Fibroblast of skin of abdomen (primary cell): ENCODE data around the gene PRKCA.

Experiments
- DNase-seq: peaks from one replicate; pipeline ENCODE4 v3.0.0-alpha.2; 2013

The PRKCA gene

GRCh38 chr17:66625311-66625767 is 322.9 kb downstream of the PRKCA start:
- peak; percentile 40 for DNase-seq

- DNase-seq = peak; percentile 69
These were observed 325.6 kb downstream of the PRKCA start for GRCh38 chr17:66627985-66628384.

- DNase-seq = no peak
These were observed 327.3 kb downstream of the PRKCA start for GRCh38 chr17:66629762-66630161.

GRCh38 chr17:66630379-66630778 is 328.0 kb downstream of the PRKCA start:
- no peak for DNase-seq

- no peak for DNase-seq
These were observed 328.5 kb downstream of the PRKCA start for GRCh38 chr17:66630828-66631472.

- DNase-seq = no peak
These were observed 330.3 kb downstream of the PRKCA start for GRCh38 chr17:66632731-66633130.

- DNase-seq = peak; percentile 76
These were observed 331.0 kb downstream of the PRKCA start for GRCh38 chr17:66633317-66633965.

- DNase-seq = no peak
These were observed 331.8 kb downstream of the PRKCA start for GRCh38 chr17:66634193-66634592.

GRCh38 chr17:66635386-66636045 is 333.1 kb downstream of the PRKCA start:
- DNase-seq = no peak

- peak; percentile 89 for DNase-seq
These were observed 333.7 kb downstream of the PRKCA start for GRCh38 chr17:66636111-66636510.

- no peak for DNase-seq
These were observed 335.1 kb downstream of the PRKCA start for GRCh38 chr17:66637491-66637890.

GRCh38 chr17:66638707-66639479 is 336.5 kb downstream of the PRKCA start:
- DNase-seq = no peak

GRCh38 chr17:66643815-66644710 is 341.6 kb downstream of the PRKCA start:
- DNase-seq = no peak

- no peak for DNase-seq
These were observed 342.8 kb downstream of the PRKCA start for GRCh38 chr17:66645259-66645658.

GRCh38 chr17:66647391-66647983 is 345.1 kb downstream of the PRKCA start:
- DNase-seq = peak; percentile 32

- no peak for DNase-seq
These were observed 347.6 kb downstream of the PRKCA start for GRCh38 chr17:66649818-66650543.

- DNase-seq = no peak
These were observed 348.1 kb downstream of the PRKCA start for GRCh38 chr17:66650544-66650877.

GRCh38 chr17:66652840-66653507 is 350.6 kb downstream of the PRKCA start:
- peak; percentile 51 for DNase-seq

- peak; percentile 31 for DNase-seq
These were observed 351.8 kb downstream of the PRKCA start for GRCh38 chr17:66654106-66654740.

- no peak for DNase-seq
These were observed 352.4 kb downstream of the PRKCA start for GRCh38 chr17:66654764-66655163.
